Kidney (tissue), 14 donors: ENCODE results near the gene EIF4G3. TPM values are rescaled to one million over a fixed set of nuclear protein-coding genes. Genes with fewer than 3 reads are reported as not detected.

Experiments
- DNase-seq, 5 donors: peaks; one replicate each; pipeline ENCODE4 v3.0.0-alpha.2; 2013 to 2020
- FAIRE-seq: peaks from 2 replicates; lab custom pipeline; 2012; peaks lifted over from hg19 to GRCh38; lab: Jason Lieb, UNC
- H3K27ac ChIP-seq, 2 donors: one replicate each; pipeline ENCODE4 v1.7.0; 2013; ENCODE audit warnings: low read depth in 2 of 2, low read length in 2 of 2, inconsistent platforms in 1 of 2
- H3K27me3 ChIP-seq: one replicate; pipeline ENCODE4 v1.7.1; 2013; ENCODE audit warnings: low read length, inconsistent platforms; ENCODE audit not compliant: control insufficient read depth, insufficient read depth
- H3K36me3 ChIP-seq, 3 donors: one replicate each; pipeline versions ENCODE4 v1.7.0 to v1.7.1; 2013; ENCODE audit warnings: low read length in 3 of 3, control low read depth in 1 of 3, inconsistent platforms in 1 of 3; ENCODE audit not compliant: insufficient read depth in 3 of 3, control insufficient read depth in 2 of 3
- H3K4me1 ChIP-seq, 3 donors: one replicate each; pipeline versions ENCODE4 v1.7.0 to v1.7.1; 2013; ENCODE audit warnings: low read length in 3 of 3, inconsistent platforms in 1 of 3, low read depth in 1 of 3; ENCODE audit not compliant: control insufficient read depth in 2 of 3, insufficient read depth in 2 of 3
- H3K4me3 ChIP-seq, 3 donors: one replicate each; pipeline versions ENCODE4 v1.7.0 to v1.8.1; 2013; ENCODE audit warnings: low read length in 3 of 3, control low read depth in 1 of 3, inconsistent platforms in 1 of 3
- H3K9ac ChIP-seq, 3 donors: one replicate each; pipeline versions ENCODE4 v1.7.0 to v1.7.1; 2013; ENCODE audit warnings: low read length in 3 of 3, control low read depth in 1 of 3, inconsistent platforms in 1 of 3
- H3K9me3 ChIP-seq, 3 donors: one replicate each; pipeline versions ENCODE4 v1.7.0 to v1.7.1; 2013; ENCODE audit warnings: low read length in 3 of 3, control low read depth in 1 of 3, inconsistent platforms in 1 of 3; ENCODE audit not compliant: control insufficient read depth in 2 of 3, insufficient read depth in 1 of 3
- CTCF ChIP-seq: IDR thresholded peaks from 3 replicates; pipeline ENCODE4 v1.5.1; 2012; ENCODE audit warnings: mild to moderate bottlenecking, moderate library complexity, borderline replicate concordance; ENCODE audit not compliant: insufficient read depth; ENCODE audit errors: extremely low read depth
- intact Hi-C: fragments of 100-400 bp; cut with DNase I; formaldehyde crosslinking; loops from one replicate; pipeline ENCODE4 v1.11.1; 2022
- polyA plus RNA-seq: library from polyadenylated mRNA; stranded (reverse); fragments of 350-450 nt; fragmentation: Illumina TruSeq; extraction: RNeasy Lipid Tissue Mini Kit (QIAGEN cat#74804); gene quantifications from one replicate; pipeline ENCODE4 v1.2.3, GENCODE V29; 2014; ENCODE audit warnings: low read depth, low replicate concordance; ENCODE audit not compliant: insufficient read depth
- total RNA-seq: library from RNA; stranded (reverse); fragmentation: NEBNext Ultra II Directional; extraction: Animal tissue kit (Norgen Biotek cat#: 25700); gene quantifications from one replicate; pipeline ENCODE4 v1.2.1, GENCODE V29; 2021
- donor health status: control.
- donor health status: control.
- donor health status: control.
- donor health status: control.
- donor health status: control.
- donor health status: DM: yes; HTN: yes; CAD: no.
- donor health status: Normal renal cell carcinoma (clear cell type).

EIF4G3 gene
- total and polyA plus RNA-seq, 2 donors from 2014 or later = 14.8 to 61.6 TPM

GRCh38 chr1:20974069-20974468 is 202.6 kb downstream of the EIF4G3 start:
- Histone ChIP-seq H3K27ac (no peak overlapping the region), H3K36me3 (peaks cover 0 to 3% (median 2%) of the 10 kb centered on the region in 3 donors), H3K4me1 (no peaks in the 10 kb centered on the region), H3K9ac (no peak overlapping the region), H3K27me3 (no peaks in the 10 kb centered on the region), H3K9me3 (no peaks in the 10 kb centered on the region), H3K4me3 (no peak overlapping the region)
- TF ChIP-seq CTCF = no peak
- FAIRE-seq (no peak), DNase-seq (no peak)
- intact Hi-C loops = no loop called here

GRCh38 chr1:20972855-20973254 is 203.8 kb downstream of the EIF4G3 start:
- Histone ChIP-seq H3K27me3 (no peaks in the 10 kb centered on the region), H3K4me3 (no peak overlapping the region), H3K27ac (no peak overlapping the region), H3K4me1 (no peaks in the 10 kb centered on the region), H3K9ac (no peak overlapping the region), H3K9me3 (no peaks in the 10 kb centered on the region), H3K36me3 (peaks cover 0 to 4% (median 3%) of the 10 kb centered on the region in 3 donors)
- intact Hi-C loops = no loop called here
- FAIRE-seq = no peak
- no peak for DNase-seq
- TF ChIP-seq CTCF = no peak

- DNase-seq = peak in 2 of 5 donors; percentile 8 to 17
- no peaks in the 10 kb centered on the region for H3K9me3 ChIP-seq
- no peak overlapping the region for H3K4me3 ChIP-seq
- H3K27ac ChIP-seq = no peak overlapping the region
- no peak for TF ChIP-seq CTCF
- no peak overlapping the region for H3K9ac ChIP-seq
- intact Hi-C loops = no loop called here
- H3K4me1 ChIP-seq = peaks cover 0 to 4% (median 0%) of the 10 kb centered on the region in 3 donors
- no peak for FAIRE-seq
- H3K36me3 ChIP-seq = peaks cover 0 to 2% (median 0%) of the 10 kb centered on the region in 3 donors
- H3K27me3 ChIP-seq = no peaks in the 10 kb centered on the region
Measured at GRCh38 chr1:20964540-20965484, 211.9 kb downstream of the EIF4G3 start.
